Fibroblast of gingiva (primary cell): Measurements from ENCODE around the gene KLB.
A peak's percentile ranks its signal among the peaks of the same experiment; 100 is the strongest.
"Not testable (repeated sequence)": the region's sequence is repeated elsewhere in the genome, so short reads cannot be mapped to it uniquely, and the experiment has no call there.

ENCODE experiments used
- DNase-seq: peaks from one replicate; pipeline ENCODE4 v3.0.0-alpha.2; 2011; ENCODE audit warnings: low read depth

Gene KLB

GRCh38 chr4:39426728-39427127 lies 20.0 kb downstream of the KLB start:
- no peak for DNase-seq

- DNase-seq = no peak
Observed at GRCh38 chr4:39427520-39428114, 20.9 kb downstream of the KLB start.

- no peak for DNase-seq
Observed at GRCh38 chr4:39429476-39430334, 23.0 kb downstream of the KLB start.

- DNase-seq = no peak
Observed at GRCh38 chr4:39433878-39434492, 27.3 kb downstream of the KLB start.

GRCh38 chr4:39435659-39436563 lies 29.2 kb downstream of the KLB start:
- no peak for DNase-seq

- no peak for DNase-seq
Observed at GRCh38 chr4:39441593-39441992, 34.9 kb downstream of the KLB start.

GRCh38 chr4:39442998-39443397 lies 36.3 kb downstream of the KLB start:
- DNase-seq = no peak

GRCh38 chr4:39446483-39446841 lies 39.7 kb downstream of the KLB start:
- no peak for DNase-seq

- peak; percentile 49 for DNase-seq
Observed at GRCh38 chr4:39446842-39447573, 40.3 kb downstream of the KLB start.

GRCh38 chr4:39450618-39451017 lies 43.9 kb downstream of the KLB start:
- no peak for DNase-seq

- DNase-seq = no peak
Observed at GRCh38 chr4:39451423-39452023, 44.8 kb downstream of the KLB start.

GRCh38 chr4:39452153-39452859 lies 45.6 kb downstream of the KLB start:
- DNase-seq = no peak

GRCh38 chr4:39452860-39453587 lies 46.3 kb downstream of the KLB start:
- DNase-seq = no peak

GRCh38 chr4:39453738-39454137 lies 47.0 kb downstream of the KLB start:
- no peak for DNase-seq

- DNase-seq = no peak
Observed at GRCh38 chr4:39455486-39455885, 48.8 kb downstream of the KLB start.

GRCh38 chr4:39456946-39457763 lies 50.4 kb downstream of the KLB start:
- DNase-seq = no peak

- not testable (repeated sequence) for DNase-seq
Observed at GRCh38 chr4:39458161-39458504, 51.4 kb downstream of the KLB start.

- peak; percentile 99 for DNase-seq
Observed at GRCh38 chr4:39458505-39459300, 52.0 kb downstream of the KLB start, which contains the start of the genes LIAS and RPL9. Gene LIAS (plus strand): TSS chr4:39459056. CDS start chr4:39459118, 62 bp downstream. Gene RPL9 (minus strand): TSS chr4:39458922. CDS start chr4:39458439, 483 bp downstream.
